AG09309 (cell line): ENCODE results near the gene MARK3.

Source experiments
- DNase-seq: peaks from one replicate; pipeline ENCODE4 v3.0.0-alpha.2; 2010; ENCODE audit warnings: low read depth
- H3K4me3 ChIP-seq: 2 replicates; pipeline ENCODE4 v1.5.1; 2011; ENCODE audit warnings: mild to moderate bottlenecking, low read depth, low read length, moderate library complexity; ENCODE audit not compliant: control insufficient read depth
- TF ChIP-seq, protein P1 (sequence below): IDR thresholded peaks from 2 replicates; pipeline ENCODE4 v1.5.1; 2011; ENCODE audit warnings: mild to moderate bottlenecking, low read depth, low read length, inconsistent platforms; ENCODE audit not compliant: insufficient read depth, control insufficient read depth; ENCODE audit errors: missing control alignments

MARK3 gene

DNA sequence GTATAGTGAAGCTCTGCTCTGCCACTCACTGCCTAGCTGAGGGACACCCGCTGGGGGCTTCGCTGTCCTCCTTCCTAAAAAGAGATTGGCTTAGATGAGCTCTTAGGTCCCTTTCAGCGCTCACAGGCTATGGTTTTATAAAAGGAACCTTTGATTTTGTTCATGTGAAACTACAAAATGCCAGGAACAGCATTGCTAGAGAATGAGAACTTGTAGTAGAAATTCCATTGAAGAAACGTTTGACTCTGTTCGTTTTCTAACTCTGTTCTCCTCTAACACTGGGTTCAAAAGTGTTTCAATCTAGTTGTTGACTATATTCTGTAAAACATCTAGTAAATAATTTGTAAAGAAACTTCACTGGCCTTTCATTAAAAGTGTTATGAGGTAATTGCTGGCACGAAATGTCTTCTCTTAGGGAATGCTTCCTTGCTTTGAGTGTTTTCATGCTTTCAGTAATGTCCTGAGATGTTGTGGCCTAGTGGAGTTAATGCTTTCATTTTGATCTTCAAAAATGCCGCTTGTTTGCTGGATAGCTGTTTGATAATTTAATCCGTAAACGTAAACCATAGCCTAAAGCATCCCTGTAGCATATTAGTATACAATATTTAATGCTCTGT lies 1.6 kb downstream of the MARK3 start:
- H3K4me3 ChIP-seq: peak overlapping the region; percentile 68
- TF ChIP-seq, protein P1, sequence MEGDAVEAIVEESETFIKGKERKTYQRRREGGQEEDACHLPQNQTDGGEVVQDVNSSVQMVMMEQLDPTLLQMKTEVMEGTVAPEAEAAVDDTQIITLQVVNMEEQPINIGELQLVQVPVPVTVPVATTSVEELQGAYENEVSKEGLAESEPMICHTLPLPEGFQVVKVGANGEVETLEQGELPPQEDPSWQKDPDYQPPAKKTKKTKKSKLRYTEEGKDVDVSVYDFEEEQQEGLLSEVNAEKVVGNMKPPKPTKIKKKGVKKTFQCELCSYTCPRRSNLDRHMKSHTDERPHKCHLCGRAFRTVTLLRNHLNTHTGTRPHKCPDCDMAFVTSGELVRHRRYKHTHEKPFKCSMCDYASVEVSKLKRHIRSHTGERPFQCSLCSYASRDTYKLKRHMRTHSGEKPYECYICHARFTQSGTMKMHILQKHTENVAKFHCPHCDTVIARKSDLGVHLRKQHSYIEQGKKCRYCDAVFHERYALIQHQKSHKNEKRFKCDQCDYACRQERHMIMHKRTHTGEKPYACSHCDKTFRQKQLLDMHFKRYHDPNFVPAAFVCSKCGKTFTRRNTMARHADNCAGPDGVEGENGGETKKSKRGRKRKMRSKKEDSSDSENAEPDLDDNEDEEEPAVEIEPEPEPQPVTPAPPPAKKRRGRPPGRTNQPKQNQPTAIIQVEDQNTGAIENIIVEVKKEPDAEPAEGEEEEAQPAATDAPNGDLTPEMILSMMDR: no peak
- DNase-seq: no peak

DNA sequence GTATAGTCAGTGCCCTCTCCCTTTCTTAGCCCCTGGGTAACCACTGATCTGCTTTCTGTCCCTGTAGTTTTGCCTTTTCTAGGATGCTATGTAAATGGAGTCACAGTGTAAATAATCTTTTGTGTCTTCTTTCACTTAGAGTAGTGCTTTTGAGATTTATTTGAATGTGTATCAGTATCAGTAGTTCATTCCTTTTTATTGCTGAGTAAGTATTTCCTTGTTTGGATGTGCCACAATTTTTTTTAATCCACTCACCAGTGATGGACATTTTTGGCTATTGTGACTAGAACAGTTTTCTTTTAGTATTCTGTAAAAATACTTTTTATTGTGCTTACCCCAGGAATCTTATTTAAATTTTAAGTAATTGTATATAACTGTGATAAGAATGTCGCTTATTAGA lies 3.4 kb downstream of the MARK3 start:
- DNase-seq: no peak
- H3K4me3 ChIP-seq: no peak overlapping the region
- TF ChIP-seq, protein P1: no peak

DNA sequence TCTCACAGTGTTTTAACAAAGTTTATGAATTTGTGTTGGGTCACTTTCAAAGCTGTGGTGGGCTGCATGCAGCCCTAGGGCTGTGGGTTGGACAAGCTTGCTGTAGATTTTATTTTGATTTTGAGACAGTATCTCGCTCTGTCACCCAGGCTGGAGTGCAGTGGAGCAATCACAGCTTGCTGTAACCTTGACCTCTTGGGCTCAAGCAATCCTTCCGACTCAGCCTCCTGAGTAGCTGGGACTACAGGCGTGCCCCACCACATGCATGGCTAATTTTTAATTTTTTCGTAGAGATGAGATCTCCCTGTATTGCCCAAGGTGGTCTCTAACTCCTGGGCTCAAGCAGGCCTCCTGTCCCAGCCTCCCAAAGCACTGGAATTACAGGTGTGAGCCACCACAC lies 5.4 kb downstream of the MARK3 start:
- no peak overlapping the region for H3K4me3 ChIP-seq
- TF ChIP-seq, protein P1: no peak
- DNase-seq: no peak

DNA sequence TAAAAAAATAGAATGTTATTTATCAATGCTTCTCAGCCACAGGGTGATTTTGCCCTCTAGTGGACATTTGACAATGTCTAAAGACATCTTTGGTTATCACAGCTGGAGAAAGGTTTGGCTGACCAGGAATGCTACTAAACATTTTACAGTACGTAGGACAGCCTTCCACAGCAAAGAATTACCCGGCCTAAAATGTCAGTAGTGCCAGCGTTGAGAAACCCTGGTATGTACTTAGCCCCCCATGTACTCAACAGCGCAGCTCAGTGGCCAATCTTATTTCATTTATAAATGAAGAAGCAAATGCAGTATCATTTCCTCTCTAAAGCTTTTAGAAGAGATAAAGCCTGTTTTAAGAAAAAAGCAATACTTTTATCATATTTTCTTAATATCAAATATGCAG lies 5.8 kb downstream of the MARK3 start:
- DNase-seq: peak; percentile 86
- H3K4me3 ChIP-seq: no peak overlapping the region
- TF ChIP-seq, protein P1: peak; percentile 80

DNA sequence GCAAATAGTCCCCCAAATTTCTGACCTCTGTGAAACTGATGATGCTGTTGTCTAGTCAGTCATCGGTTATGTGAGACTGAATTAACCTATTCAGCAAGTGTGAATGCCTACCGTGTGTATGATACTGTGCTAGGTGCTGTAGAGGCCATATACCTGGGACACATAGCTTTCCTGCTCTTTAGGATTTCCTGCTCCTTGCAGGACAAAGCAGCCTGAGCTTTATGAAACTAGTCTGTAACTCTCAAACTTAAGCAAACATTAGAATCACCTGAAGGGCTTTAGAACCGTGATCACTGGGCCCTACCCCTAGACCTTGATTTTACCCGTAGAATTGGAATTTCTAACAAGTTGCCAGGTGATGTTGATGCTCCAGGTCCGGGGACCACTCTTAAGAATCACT lies 6.9 kb downstream of the MARK3 start:
- TF ChIP-seq, protein P1: no peak
- H3K4me3 ChIP-seq: no peak overlapping the region
- DNase-seq: no peak

DNA sequence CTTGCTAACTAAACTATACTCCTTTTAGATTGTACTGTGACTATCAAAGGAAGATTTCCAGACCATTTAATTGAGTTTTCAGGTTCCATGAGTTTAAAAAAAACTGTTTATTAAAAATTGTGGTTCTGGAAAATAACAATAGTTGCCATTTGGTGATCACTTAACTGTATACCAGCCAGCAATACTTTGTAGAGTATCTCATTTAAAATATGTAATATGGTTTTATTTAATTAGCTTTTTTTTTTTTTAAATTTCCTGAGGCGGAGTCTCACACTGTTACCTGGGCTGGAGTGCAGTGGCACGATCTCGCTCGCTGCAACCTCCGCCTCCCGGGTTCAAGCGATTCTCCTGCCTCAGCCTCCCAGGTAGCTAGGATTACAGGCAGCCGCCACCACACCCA lies 7.4 kb downstream of the MARK3 start:
- H3K4me3 ChIP-seq: no peak overlapping the region
- no peak for DNase-seq
- TF ChIP-seq, protein P1: no peak

DNA sequence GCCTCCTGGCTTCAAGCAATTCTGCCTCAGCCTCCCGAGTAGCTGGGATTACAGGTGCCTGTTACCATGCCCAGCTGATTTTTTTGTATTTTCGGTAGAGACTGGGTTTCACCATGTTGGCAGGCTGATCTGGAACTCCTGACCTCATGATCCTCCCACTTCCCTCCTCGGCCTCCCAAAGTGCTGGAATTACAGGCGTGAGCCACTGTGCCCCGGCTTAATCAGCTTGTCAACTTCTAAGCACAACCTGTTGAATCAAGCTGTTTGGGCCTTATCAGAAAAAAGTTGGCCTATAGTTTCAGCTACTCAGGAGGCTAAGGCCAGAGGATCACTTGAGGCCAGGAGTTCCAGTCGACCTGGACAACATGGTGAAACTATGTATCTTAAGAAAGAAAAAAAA lies 7.9 kb downstream of the MARK3 start:
- H3K4me3 ChIP-seq: no peak overlapping the region
- no peak for DNase-seq
- TF ChIP-seq, protein P1: no peak
